GM12878 (cell line): Measurements from ENCODE around the gene CSNK1G1.

Experiments used
- CTCF ChIP-seq, 3 experiments: IDR thresholded peaks in 2 of 3; conservative IDR thresholded peaks in 1 of 3; 2 replicates each; pipeline ENCODE4 v1.5.1; 2011; ENCODE audit warnings: low read depth in 3 of 3, low read length in 3 of 3, mild to moderate bottlenecking in 3 of 3, control low read depth in 2 of 3, moderate library complexity in 2 of 3, inconsistent platforms in 1 of 3, mixed read lengths in 1 of 3; ENCODE audit not compliant: control insufficient read depth in 2 of 3, insufficient read depth in 1 of 3; ENCODE audit errors: extremely low read depth in 1 of 3
- EZH2 ChIP-seq: IDR thresholded peaks from 2 replicates; pipeline ENCODE4 v1.6.1; 2012; ENCODE audit warnings: low read depth, mild to moderate bottlenecking, control low read depth, inconsistent platforms, low read length, borderline replicate concordance; ENCODE audit not compliant: control insufficient read depth
- POLR2A ChIP-seq: IDR thresholded peaks from 2 replicates; pipeline ENCODE4 v1.6.1; 2011; ENCODE audit warnings: low read depth, mild to moderate bottlenecking, low read length
- SP1 ChIP-seq: IDR thresholded peaks from one replicate; pipeline ENCODE4 v1.6.1; 2011; ENCODE audit warnings: low read depth, low read length
- TAF1 ChIP-seq: IDR thresholded peaks from 2 replicates; pipeline ENCODE4 v1.6.1; 2011; ENCODE audit warnings: mild to moderate bottlenecking, low read depth, low read length, borderline replicate concordance
- YY1 ChIP-seq: IDR thresholded peaks from 2 replicates; pipeline ENCODE4 v1.6.1; 2011; ENCODE audit warnings: low read depth, mild to moderate bottlenecking, low read length
- ZBTB40 ChIP-seq: fragments of 450-650 bp; IDR thresholded peaks from 2 replicates; pipeline ENCODE4 v1.6.1; 2016; ENCODE audit warnings: mild to moderate bottlenecking, moderate library complexity, borderline replicate concordance

GRCh38 chr15:64233299-64233698, 122.7 kb downstream of the CSNK1G1 start:
- TF ChIP-seq POLR2A: no peak
- TF ChIP-seq EZH2: no peak
- TF ChIP-seq TAF1: no peak
- TF ChIP-seq SP1: no peak
- no peak for TF ChIP-seq CTCF (IDR thresholded peaks at IDR 0.05 in 2 of 3, conservative IDR thresholded peaks at IDR 0.05 in 1 of 3; ENCODE audit: control insufficient read depth in 2 of 3, extremely low read depth in 1 of 3, insufficient read depth in 1 of 3, low read depth in 3 of 3, low read length in 3 of 3)
- TF ChIP-seq ZBTB40: no peak
- no peak for TF ChIP-seq YY1
